GM21515 (cell line): ENCODE results near the gene TFAP2A.

Experiments
- ATAC-seq: cut with Tn5 transposase; IDR thresholded peaks from one replicate; pipeline ENCODE4 v1.9.1; 2021; ENCODE audit not compliant: unreplicated experiment

Gene TFAP2A

DNA sequence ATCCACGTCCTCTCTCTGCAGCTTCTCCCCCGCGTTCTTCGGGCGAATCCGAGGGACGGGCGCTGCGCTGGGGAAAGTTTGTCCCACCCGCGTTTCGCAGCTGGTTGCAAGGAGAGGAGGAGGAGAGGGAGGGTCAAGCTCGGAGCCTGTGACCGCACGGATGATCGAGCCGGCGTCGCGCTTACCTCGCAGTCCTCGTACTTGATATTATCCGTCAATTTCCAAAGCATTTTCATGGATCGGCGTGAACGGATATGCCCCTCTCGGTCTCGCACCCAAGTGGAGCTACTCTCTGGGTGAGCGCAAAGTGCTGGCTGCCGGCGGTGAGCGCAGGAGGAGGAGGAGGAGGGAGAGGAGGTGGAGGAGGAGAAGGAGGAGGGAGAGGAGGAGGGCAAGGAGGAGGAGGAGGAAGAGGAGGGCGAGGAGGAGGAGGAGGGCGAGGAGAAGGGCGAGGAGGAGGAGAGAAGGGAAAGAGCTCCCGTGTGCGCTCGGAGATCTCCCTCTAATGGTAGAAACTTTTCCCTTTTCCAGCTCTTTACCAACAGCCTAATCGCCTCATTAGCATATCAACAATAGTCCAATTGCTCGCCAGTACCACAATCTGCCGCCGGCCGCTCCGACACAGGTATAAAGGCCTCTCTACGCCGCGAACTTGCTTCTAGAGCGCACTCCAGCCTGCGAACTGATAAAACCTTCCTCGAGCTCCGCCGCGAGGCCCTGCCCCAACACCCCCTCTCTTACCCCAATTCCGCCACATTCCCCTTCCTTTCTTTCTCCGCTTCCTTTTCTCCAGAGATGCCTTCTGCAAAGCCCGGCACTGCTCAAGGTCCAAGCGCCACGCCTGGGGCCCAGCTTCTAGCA, at the start of gene TFAP2A:
TSS of gene TFAP2A (minus strand) at position 319 of the 861 bp plus-strand sequence. CDS start at position 236, 83 bp downstream.
- ATAC-seq, result no peak

DNA sequence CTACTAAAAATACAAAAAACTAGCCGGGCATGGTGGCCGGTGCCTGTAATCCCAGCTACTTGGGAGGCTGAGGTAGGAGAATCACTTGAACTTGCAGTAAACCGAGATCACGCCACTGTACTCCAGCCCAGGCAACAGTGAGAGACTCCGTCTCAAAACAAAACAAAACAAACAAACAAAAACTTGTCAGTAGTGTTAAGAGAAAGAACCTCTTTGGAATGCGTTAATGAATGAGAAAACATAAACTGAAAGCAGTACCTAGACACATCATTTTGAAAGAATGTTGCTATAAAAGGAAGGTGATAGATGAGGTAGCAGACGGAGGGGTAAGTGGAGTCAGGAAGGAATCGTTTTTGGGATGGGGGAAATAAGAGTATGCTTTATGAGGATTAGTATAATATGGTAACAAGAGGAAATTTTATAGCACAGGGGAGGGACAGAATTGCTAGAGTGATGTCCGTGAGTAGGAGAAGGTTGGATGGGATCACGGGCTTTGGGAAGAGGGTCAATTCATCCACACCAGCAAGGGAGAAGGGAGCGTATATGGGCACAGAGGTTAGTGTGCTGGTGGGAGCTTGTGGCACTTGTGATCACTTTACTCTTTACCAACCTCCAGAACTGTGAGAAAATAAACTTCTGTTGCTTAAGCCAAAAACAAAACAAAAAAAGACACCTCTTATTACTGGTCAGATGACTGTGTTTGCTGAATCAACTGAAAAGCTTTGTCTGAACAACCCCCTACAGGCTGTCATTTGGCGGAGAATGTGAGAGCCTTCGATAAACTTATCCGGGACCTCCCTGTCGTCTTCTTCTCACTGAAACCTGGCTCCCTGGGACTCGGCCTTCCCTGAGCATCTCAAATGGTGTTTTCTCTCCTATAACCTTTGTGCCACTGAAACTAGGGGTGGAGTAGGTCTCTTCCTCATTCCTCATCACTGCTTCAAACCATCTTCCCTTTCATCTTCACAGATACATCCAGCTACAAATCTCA, 48.9 kb upstream of the TFAP2A start:
- ATAC-seq, result no peak

DNA sequence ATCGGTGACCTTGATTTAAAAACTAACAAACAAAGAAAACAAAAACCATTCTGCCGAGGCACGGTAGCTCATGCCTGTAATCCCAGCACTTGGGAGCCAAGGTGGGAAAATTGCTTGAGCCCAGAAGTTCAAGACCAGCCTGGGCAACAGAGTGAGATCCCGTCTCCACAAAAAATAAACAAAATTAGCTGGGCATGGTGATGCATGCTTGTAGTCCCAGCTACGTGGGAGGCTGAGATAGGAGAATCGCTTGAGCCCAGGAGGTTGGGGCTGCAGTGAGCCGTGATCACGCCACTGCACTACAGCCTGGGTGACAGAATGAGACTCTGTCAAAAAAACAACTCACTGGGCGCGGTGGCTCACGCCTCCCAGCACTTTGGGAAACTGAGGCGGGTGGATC, 48.2 kb upstream of the TFAP2A start:
- ATAC-seq, result no peak

DNA sequence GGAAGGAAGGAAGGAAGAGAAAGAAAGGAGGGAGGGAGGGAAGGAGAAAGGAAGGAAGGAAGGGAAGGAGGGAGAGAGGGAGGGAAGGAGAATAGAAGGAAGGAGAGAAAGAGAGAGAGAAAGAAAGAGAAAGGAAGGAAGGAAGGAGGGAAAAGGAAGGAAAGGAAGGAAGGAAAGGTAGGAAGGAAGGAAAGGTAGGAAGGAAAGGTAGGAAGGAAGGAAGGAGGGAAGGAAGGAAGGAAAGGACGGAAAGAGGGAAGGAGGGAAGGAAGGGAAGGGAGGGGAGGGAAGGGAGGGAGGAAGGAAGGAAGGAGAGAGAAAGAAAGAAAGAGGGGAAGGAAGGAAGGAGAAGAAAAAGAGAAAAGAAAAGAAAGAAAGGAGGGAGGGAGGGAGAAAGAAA, 47.0 kb upstream of the TFAP2A start:
- ATAC-seq, result no peak

DNA sequence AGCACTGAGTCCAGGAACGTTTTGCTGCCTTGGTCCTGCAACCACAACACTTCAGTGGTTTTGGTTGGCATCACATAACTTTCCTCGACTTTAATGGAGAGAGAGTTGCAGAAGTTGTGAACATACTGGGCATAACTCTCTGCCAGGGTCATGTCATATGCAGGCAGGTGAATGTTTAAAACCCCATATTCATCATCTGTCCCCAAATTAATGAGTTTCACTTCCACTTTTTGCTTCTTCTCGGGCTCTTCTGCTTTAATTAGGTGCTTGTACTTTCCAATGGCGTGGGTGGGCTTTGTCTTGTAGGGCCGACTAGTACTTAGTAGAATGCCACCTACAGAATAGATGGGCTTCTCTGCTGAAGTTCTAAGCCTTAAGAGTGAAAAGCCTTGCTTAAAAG, 45.2 kb upstream of the TFAP2A start:
- ATAC-seq, result peak; percentile 97

DNA sequence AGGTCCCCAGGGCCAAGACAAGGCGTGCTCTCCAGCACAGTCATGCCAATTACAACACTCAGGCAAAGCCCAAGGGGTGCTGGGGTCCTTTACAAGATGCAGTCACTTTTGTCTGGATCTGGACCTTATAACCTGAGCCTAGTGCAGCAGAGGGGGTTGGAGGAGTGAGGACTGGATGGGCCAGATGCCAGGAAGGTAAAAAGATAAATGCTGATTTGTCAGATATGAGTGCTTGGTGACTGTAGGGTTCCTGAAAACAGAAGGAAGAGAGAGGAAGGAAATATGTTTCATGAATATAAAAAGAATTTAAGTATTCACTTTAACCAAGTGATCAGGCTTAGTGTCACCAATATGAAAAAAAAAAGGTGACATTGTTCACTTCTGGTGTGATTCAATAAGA, 43.4 kb upstream of the TFAP2A start:
- no peak for ATAC-seq

DNA sequence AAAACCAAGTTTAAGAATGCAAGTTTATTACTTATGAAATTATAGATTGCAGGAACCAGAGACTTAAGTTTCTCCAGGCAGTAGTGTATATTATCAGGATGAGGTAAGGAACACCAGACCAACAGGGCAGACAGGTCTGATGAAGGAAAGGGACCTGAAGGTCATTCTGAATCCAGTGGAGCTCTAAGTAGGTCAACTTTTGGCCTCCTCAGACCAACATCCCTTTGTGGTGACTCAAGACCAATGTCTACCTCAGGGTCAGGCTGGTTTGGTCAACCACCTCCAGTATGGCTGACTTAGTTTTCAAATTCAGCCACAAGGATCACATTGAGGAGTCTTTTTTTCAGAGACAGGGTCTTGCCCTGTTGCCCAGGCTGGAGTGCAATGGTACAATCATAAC, 38.7 kb upstream of the TFAP2A start:
- ATAC-seq, result no peak

DNA sequence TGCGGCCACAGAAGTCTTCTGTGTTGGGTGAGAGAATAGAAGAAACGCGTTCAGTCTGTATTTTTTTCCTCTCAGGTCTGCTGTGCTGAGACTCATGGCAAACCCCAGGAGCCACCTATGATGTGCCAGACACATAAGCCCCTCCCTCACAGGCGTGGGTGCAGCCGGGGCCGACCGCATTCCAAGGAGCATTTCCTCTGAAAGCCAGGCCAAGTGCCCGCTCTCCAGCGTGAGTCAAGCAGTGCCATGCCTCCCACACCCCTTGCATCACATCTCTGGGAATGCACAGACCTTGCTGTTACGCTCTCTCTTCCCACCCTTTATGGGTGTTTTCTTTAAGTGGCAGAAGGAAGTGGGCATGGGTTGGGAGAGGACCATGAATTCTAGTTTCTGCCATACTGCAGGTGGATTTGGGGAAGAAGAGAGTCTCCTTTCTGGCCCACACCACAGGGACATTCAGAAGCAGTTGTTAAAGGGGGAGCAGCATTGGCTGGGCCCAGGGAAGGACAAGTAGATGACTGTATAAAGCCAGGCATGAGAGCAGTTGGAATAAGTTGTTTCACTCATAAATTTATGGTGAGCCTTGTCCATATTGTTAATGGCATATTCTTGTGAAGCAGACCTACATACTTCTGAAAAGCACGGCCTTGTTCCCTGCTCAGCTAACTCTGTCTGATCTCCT, 37.1 kb upstream of the TFAP2A start:
- ATAC-seq, result no peak

DNA sequence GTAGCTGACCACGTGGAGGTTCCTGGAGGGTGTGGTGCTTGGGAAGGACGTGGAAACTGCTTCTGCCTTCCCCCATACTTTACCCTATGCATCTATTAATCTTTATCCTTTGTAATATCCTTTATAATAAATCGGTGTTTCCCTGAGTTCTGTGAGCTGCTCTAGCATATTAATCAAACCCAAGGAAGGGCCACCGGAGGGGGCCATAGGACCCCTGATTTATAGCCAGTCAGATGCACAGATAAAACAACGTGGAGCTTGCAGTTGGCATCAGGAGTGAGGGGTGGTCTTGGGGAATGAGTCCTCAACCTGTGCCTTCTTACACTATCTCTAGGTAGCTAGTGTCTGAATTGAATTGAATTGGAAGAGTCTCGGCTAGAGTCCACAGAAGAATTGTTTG, 36.5 kb upstream of the TFAP2A start:
- no peak for ATAC-seq

DNA sequence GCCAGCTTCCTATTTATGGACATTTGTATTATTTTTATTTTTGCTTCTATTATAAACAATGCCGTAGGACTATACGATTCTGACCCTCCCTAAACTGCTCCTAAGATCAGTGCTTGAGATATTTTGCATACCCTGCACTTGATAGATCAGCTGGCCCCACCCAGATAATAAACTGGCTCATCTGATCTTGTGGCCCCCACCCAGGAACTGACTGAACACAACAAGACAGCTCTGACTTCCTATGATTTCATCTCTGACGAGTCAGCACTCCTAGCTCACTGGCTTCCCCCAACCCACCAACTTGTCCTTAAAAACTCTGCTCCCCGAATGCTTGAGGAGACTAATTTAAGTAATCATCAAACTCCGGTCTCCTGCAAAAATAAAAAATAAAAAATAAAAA, 34.9 kb upstream of the TFAP2A start:
- ATAC-seq, result no peak

DNA sequence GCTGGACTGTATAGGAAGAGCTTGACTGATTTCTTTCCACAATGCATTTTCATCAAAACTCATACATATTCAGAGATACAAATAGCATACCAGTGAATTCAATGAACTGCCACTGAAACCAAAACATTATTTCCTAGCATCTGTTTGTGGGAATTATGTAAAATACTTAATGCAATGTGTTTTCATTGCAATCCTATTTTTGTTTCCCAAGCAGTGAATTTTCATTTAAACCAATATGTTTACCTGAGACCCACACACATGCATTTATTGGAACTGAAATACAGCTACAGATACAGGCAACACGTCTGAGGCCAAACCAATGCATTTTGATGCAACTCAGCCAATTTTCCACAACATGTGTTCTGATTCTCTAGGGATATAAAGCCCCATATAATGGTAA, 33.2 kb upstream of the TFAP2A start:
- ATAC-seq, result no peak

DNA sequence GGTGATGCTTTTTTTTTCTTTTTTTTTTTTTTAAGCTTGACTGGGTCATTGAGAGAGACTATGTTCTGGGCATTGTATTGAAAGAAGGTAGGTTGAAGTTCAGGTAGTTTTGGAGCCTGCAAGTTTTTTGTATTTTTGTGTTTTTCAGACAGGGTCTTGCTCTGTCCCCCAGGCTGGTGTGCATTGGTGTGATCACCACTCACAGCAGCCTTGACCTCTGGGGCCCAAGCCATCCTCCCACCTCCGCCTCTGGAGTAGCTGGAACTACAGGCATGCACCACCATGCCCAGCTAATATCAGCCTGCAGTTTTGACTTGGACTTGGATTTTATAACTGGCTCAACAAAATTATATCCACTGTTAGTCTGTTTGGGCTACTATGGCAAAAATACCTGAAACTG, 31.7 kb upstream of the TFAP2A start:
- no peak for ATAC-seq

DNA sequence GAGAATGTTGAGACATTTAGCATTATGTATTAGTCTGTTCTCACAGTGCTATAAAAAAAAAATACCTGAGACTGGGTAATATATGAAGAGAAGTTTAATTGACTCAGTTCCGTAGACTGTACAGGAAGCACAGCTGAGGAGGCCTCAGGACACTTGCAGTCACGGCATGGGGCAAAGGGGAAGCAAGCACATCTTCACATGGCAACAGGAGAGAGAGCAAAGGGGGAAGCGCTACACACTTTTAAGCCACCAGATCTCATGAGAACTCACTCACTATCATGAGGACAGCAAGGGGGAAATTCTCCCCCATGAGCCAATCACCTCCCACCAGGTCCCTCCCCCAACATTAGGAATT, 26.8 kb upstream of the TFAP2A start:
- no peak for ATAC-seq

DNA sequence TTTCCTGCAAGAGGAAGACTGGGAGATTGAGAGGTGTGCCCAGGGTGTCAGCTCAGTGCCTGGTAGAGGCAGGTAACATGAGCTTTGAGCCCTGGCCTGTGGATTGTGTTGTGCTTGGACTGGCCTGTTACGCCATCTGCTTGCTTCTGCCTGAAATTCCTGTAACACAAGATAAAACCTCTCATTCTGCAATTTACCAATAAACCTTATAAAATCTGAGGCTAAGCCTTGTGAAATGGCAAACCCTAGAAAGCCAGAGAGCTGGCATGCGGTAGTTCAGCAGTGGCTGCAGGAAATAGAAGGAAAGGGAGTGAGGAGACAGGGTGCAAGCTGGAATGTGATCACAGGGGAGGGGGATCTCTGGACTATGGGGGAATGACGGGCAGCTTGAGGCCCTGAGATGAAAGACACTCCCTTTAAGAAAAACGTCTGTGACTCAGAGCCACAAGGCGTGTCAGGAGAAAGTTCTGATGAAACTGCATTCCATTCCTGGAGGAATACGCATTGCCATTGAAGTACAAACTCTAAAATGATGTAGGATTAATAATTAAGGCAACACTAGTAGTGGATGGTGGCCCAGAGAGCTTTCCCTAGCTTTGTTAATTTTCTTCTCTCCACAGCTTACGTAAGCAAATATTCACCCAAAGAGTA, 26.3 kb upstream of the TFAP2A start:
- no peak for ATAC-seq

DNA sequence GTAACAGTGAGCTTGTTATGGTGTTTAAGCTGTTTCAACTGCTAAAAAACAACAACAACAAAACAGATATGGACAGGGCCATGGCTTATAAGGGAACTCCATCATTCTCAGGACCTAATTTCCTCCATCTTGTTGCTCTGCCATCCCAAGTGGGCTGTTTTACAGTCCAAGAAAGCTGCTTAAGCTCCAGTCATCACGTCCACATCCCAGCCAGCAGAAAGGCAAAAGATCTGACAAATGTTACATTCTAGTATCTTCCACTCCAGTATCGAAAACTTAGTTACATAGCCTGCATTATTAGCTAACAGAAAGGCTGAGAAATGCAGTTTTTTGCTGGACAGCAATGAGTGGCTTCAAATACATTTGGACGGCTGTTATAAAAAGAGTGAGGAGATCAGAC, 23.0 kb upstream of the TFAP2A start:
- no peak for ATAC-seq

DNA sequence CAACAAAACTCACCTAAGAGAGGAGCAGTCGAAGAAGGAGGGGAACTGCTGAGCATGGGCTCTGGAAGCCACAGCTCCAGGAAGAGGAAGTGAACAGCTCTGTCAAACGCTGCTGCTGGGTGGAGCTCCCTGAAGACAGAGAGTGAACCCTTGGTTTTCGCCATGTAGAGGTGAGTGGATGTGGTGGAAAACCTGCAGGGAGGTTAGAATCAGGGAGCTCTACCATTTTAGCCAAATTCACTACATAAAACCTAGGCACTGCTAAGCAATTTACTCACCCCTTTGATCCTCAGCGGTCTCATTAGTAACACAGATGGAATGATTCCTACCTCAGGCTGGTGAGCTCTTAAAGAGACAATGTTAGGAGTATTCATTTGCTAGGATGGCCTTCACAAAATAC, 19.4 kb upstream of the TFAP2A start:
- no peak for ATAC-seq

DNA sequence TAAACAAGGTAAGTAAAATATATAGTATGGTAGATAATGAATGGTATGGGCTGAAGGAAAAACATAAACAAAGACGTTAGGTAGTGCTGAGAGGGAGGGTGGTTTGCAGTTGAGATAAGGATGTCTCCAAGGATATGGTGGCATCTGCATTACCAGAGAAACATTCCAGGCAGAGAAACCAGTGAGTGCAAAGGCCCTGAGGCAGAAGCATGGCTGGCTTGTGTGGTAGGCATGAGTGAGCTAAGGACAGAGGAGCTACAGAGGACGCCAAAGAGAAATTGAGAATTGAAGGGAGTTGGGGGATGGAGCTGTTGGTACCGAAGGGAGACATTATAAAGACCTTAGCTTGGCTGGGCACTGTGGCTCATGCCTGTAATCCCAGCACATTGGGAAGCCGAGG, 18.4 kb upstream of the TFAP2A start:
- ATAC-seq, result no peak

DNA sequence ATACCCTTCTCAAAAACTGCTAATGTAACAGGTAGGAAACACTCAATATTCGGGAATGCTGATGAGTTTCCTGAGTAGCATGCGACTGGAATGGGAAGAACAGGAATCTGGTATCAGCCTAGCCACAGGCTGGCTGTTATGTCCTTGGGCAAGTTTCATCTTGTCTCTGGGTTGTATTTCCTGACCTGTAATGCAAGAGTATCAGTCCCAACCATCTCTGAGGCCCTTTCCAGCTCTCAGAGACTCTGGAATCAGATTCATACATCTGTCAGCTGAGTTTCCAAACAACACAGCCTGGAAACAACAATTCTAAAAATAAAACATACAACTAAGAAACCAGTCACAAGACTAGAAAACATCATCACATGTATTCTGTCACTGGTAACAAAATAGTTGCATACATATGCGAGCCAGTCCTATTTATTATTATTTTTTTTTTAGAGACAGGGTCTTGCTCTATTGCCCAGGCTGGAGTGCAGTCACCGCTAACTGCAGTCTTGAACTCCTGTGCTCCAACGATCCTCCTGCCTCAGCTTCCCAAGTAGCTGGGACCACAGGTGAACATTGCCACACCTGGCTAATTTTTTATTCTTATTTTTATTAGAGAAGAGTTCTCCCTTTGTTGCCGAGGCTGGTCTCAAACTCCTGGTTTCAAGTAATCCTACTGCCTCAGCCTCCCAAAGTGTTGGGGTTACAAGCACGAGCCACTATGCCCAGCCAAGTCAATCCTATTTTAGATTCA, 16.7 kb upstream of the TFAP2A start:
- ATAC-seq, result no peak

DNA sequence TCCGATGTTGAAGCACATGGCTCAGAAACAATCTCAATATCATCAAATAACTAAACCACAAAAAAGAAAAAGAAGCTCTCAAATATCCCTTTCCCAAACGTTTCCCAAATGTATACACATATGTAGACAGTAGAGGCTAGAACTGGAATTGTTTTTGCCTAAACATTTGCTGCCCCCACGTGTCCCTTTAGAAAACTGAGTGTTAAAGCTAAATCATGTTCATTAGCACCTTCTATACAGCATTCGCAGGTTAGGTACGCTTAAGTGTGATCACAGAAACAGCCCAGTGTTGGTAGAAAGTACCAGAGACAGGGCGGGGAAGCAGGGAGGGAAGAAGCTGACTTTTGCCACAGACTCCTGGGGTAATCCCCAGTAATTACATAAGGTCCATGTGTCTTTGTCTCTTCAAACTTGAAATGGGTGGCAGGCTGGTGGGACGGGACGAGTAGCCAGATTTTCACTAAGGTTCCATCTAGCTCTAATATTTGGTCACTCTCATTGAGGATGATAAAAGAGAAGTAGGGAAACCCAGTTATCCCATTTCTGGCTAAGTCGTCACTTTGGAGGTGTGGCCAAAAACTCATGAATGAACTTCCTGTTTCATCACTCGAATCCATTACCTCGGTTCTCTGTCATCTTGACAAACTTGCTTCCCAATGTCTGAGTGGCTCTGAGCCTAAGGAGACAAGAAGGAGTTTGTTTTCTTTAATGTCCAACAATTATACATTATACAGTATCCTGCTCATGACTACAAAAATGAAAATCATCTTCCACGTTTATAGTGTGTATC, 15.0 kb upstream of the TFAP2A start:
- peak; percentile 78 for ATAC-seq
